22Rv1 (cell line): ENCODE data around the gene IRF4.

ENCODE experiments used
- H3K27ac ChIP-seq: fragments of 450-650 bp; 2 replicates; pipeline ENCODE4 v1.5.1; 2017
- ZFX ChIP-seq: fragments of 450-650 bp; IDR thresholded peaks from 2 replicates; pipeline ENCODE4 v1.6.1; 2017; ENCODE audit warnings: antibody characterized with exemption, borderline replicate concordance
- TF ChIP-seq, protein P1 (sequence below): fragments of 450-650 bp; IDR thresholded peaks from 2 replicates; pipeline ENCODE4 v1.5.1; 2017; ENCODE audit warnings: mild to moderate bottlenecking

Gene IRF4

DNA sequence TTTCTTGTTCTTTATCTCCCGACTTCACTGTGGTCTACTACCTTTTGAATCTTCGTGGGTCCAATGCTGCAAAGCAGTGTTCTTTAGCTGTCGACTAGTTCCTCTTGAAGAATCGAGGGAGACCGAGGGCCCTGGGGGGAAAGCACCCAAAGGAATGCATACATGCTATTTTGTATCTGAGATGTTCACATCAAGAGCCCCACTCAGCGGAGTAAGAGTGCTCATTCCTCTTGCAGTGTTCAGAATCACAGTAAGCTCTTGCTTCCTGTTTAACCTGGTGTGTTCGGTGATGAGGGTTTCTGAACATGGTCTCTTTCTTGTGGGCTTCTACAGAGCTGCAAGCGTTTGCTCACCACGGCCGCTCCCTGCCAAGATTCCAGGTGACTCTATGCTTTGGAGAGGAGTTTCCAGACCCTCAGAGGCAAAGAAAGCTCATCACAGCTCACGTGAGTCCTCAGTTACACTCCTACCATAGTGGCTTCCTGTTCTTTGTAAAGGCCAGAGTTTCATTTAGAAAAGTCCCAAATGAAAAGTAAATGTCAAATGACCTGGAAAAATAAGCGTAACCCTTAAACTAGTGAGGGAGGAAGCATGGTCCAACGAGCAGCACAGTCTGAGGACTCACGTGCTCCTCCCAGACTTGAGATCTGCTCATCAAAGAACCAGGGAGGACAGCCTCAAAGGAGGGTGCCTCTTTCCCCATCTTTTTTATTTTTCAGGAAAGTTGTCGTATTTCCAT is 13.3 kb downstream of the IRF4 start:
- TF ChIP-seq, protein P1, sequence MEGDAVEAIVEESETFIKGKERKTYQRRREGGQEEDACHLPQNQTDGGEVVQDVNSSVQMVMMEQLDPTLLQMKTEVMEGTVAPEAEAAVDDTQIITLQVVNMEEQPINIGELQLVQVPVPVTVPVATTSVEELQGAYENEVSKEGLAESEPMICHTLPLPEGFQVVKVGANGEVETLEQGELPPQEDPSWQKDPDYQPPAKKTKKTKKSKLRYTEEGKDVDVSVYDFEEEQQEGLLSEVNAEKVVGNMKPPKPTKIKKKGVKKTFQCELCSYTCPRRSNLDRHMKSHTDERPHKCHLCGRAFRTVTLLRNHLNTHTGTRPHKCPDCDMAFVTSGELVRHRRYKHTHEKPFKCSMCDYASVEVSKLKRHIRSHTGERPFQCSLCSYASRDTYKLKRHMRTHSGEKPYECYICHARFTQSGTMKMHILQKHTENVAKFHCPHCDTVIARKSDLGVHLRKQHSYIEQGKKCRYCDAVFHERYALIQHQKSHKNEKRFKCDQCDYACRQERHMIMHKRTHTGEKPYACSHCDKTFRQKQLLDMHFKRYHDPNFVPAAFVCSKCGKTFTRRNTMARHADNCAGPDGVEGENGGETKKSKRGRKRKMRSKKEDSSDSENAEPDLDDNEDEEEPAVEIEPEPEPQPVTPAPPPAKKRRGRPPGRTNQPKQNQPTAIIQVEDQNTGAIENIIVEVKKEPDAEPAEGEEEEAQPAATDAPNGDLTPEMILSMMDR = no peak
- no peak for TF ChIP-seq ZFX
- no peak overlapping the region for H3K27ac ChIP-seq

DNA sequence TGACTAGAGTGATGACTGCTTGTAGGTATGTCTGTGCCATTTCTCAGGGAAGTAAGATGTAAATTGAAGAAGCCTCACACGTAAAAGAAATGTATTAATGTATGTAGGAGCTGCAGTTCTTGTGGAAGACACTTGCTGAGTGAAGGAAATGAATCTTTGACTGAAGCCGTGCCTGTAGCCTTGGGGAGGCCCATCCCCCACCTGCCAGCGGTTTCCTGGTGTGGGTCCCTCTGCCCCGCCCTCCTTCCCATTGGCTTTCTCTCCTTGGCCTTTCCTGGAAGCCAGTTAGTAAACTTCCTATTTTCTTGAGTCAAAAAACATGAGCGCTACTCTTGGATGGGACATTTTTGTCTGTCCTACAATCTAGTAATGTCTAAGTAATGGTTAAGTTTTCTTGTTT is 16.6 kb downstream of the IRF4 start:
- no peak overlapping the region for H3K27ac ChIP-seq
- TF ChIP-seq, protein P1 = no peak
- no peak for TF ChIP-seq ZFX

DNA sequence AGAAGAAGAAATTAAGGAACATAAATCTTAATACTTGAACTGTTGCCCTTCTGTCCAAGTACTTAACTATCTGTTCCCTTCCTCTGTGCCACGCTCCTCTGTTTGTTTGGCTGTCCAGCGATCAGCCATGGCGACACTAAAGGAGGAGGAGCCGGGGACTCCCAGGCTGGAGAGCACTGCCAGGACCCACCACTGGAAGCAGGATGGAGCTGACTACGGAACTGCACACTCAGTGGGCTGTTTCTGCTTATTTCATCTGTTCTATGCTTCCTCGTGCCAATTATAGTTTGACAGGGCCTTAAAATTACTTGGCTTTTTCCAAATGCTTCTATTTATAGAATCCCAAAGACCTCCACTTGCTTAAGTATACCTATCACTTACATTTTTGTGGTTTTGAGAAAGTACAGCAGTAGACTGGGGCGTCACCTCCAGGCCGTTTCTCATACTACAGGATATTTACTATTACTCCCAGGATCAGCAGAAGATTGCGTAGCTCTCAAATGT is 17.1 kb downstream of the IRF4 start:
- TF ChIP-seq, protein P1 = peak; percentile 66
- no peak for TF ChIP-seq ZFX

DNA sequence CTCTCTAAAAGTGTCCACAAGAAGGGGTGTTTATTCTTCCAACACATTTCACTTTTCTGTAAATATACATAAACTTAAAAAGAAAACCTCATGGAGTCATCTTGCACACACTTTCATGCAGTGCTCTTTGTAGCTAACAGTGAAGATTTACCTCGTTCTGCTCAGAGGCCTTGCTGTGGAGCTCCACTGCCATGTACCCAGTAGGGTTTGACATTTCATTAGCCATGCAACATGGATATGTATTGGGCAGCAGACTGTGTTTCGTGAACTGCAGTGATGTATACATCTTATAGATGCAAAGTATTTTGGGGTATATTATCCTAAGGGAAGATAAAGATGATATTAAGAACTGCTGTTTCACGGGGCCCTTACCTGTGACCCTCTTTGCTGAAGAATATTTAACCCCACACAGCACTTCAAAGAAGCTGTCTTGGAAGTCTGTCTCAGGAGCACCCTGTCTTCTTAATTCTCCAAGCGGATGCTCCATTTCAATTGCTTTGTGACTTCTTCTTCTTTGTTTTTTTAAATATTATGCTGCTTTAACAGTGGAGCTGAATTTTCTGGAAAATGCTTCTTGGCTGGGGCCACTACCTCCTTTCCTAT is 17.9 kb downstream of the IRF4 start:
- no peak for TF ChIP-seq ZFX
- TF ChIP-seq, protein P1 = no peak
- no peak overlapping the region for H3K27ac ChIP-seq

More for the DNA sequence above, 17.1 kb downstream of the IRF4 start:
- no peak overlapping the region for H3K27ac ChIP-seq

DNA sequence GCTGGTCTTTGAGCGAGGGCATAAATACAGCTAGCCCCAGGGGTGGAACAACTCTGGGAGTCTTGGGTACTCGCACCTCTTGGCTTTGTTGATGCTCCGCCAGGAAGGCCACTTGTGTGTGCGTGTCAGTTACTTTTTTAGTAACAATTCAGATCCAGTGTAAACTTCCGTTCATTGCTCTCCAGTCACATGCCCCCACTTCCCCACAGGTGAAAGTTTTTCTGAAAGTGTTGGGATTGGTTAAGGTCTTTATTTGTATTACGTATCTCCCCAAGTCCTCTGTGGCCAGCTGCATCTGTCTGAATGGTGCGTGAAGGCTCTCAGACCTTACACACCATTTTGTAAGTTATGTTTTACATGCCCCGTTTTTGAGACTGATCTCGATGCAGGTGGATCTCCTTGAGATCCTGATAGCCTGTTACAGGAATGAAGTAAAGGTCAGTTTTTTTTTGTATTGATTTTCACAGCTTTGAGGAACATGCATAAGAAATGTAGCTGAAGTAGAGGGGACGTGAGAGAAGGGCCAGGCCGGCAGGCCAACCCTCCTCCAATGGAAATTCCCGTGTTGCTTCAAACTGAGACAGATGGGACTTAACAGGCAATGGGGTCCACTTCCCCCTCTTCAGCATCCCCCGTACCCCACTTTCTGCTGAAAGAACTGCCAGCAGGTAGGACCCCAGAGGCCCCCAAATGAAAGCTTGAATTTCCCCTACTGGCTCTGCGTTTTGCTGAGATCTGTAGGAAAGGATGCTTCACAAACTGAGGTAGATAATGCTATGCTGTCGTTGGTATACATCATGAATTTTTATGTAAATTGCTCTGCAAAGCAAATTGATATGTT is 19.2 kb downstream of the IRF4 start:
- no peak overlapping the region for H3K27ac ChIP-seq
- TF ChIP-seq, protein P1 = no peak
- no peak for TF ChIP-seq ZFX

DNA sequence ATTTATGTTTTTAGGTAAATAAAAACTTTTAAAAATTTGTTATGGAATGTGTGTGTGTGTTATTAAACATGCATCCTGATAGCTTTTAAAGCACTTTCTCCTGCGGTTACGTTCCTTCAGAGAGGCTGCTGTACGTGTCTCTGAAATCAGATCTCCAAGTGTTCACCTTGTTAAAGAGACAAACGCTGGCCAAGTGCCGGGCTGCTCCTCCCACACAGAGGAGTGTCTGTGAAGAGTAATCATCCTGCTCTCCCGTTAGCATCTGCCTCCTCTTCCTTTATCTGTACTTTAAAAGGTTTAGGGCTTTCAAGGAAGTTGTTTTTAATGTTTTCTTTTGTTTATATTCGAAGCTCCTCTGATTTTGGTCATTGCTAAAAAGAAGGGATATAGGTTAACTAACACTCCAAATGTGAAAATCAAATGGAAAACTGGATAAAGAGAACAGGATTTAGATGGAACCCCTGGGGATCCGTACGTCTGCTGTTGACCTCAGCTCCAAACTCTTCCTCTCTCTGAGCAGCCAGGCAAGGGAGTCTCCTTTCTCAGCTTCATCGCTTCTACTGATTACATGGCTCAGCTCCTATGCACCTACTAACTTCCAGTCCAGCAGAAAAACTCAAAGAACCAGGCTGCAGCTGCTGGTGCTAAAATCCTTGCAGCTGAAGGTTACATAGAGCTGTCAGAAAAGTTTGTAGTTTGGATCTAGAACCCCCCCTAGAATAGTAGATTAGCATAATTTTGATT is 20.0 kb downstream of the IRF4 start:
- H3K27ac ChIP-seq = no peak overlapping the region
- TF ChIP-seq, protein P1 = no peak
- no peak for TF ChIP-seq ZFX
